ENCODE data around the gene MATN1. TPM values are rescaled to one million over a fixed set of nuclear protein-coding genes. Genes with fewer than 3 reads are reported as not detected.

Gene MATN1
- total and polyA plus RNA-seq, 2 experiments from 2014 or later = 0.32 TPM; not detected in 1

DNA sequence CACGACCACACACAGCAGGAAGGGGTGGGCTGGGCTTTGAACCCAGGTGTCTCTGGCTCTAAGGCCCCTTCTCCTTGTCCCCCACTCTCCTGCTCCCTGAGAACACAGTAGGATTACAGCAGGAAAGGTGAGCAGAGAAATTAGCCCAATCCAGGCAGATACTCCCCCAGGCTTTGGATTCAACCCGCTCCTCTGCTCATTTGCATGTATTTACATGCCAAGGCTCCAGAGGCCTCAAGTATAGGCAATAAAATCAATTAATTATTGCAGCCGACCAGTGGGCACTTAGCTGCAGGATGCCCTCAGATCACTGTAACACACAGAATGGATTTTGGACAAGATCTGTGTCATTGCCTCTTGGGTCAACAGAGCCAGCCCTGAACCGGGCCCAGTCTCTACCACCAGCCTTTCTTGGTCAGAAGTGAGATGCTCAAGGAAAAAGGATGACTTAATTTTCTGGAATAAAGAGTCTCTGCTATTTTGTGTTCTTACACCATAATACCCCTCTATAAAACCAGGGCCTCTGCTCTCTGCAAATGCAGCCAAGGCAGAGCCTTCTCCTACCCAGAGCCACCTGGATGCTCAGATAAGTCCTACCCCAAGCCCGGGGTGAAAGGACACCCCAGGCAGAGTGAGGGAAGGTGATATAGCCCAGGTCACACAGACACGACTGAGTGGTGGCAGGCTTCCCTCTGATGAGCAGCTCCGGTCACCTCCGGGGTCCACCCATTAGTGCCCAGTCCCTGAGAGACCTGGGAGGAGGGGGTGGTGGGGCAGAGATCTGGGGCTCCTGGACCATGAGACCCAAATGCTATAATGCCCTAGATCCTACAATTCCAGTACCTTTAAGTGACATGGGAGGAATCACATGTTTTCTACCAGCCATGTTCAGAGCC is 28.9 kb downstream of the MATN1 start:
- no peaks in the 10 kb centered on the region for H3K36me3 ChIP-seq (ENCODE audit: low read depth)
- no peaks in the 10 kb centered on the region for H4K20me1 ChIP-seq (ENCODE audit: insufficient read depth)
- H3K4me3 ChIP-seq = no peak overlapping the region
- H3K4me1 ChIP-seq (ENCODE audit: insufficient read depth) = peaks cover 11% of the 10 kb centered on the region
- H3K9me3 ChIP-seq (ENCODE audit: low read depth) = no peaks in the 10 kb centered on the region
- H3K27ac ChIP-seq = no peak overlapping the region
- no peak overlapping the region for H3K4me2 ChIP-seq (ENCODE audit: unreplicated experiment)
- H3K79me2 ChIP-seq (ENCODE audit: insufficient read depth) = no peaks in the 10 kb centered on the region
- in situ Hi-C loops (cut with MboI) = no loop called here
- no peaks in the 10 kb centered on the region for H3K9me2 ChIP-seq (ENCODE audit: insufficient read depth)
- H3K27me3 ChIP-seq (replicated peaks; ENCODE audit: insufficient read depth) = no peaks in the 10 kb centered on the region
- 0 out of 2 replicates have a peak, but pooled peaks cover 3% of the 10 kb centered on the region for H3F3A ChIP-seq (ENCODE audit: insufficient read depth)
- 58 to 62% methylated on average over 8 of the region's 8 CpGs for WGBS, 2 experiments (ENCODE audit: low coverage in 1 of 2, low lambda C conversion rate in 2 of 2, missing lambda C conversion rate in 2 of 2)
- TF ChIP-seq EZH2 (IDR thresholded peaks at IDR 0.05; ENCODE audit: insufficient read depth, poor library complexity, severe bottlenecking) = no peak
- no peak for TF ChIP-seq EZH2phosphoT487 (IDR thresholded peaks at IDR 0.05; ENCODE audit: insufficient read depth, low read depth)
- H2AFZ ChIP-seq = no peak overlapping the region
- no peak overlapping the region for H3K9ac ChIP-seq
- no peak for DNase-seq

DNA sequence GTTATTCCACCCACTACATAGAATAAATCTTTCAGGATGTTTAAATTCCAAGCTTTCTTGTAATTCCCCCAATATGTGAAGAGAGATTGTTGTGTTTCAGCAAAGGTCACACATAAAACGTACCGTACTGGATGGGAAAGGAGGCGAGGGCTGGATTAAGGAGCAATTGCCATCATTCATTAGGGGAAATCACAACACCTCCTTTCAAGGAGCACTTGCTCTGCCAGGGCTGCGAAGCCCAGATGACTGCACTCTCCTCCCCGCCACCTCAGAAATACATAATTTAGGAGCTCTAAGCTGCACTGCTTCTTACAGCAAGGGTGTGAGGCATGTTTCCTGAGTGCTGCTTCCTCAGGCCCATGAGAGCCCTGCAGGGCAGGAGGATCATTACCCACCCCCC is 29.6 kb downstream of the MATN1 start:
- no peak for TF ChIP-seq EZH2 (IDR thresholded peaks at IDR 0.05; ENCODE audit: insufficient read depth, poor library complexity, severe bottlenecking)
- TF ChIP-seq EZH2phosphoT487 (IDR thresholded peaks at IDR 0.05; ENCODE audit: insufficient read depth, low read depth) = no peak
- Histone ChIP-seq H3K4me2 (ENCODE audit: unreplicated experiment) (no peak overlapping the region), H3K9me3 (ENCODE audit: low read depth) (no peaks in the 10 kb centered on the region), H3K79me2 (ENCODE audit: insufficient read depth) (no peaks in the 10 kb centered on the region), H4K20me1 (ENCODE audit: insufficient read depth) (no peaks in the 10 kb centered on the region), H3K9ac (no peak overlapping the region), H3K4me1 (ENCODE audit: insufficient read depth) (peaks cover 11% of the 10 kb centered on the region), H3K9me2 (ENCODE audit: insufficient read depth) (no peaks in the 10 kb centered on the region), H3K4me3 (no peak overlapping the region), H2AFZ (no peak overlapping the region), H3K36me3 (ENCODE audit: low read depth) (no peaks in the 10 kb centered on the region), H3K27me3 (replicated peaks; ENCODE audit: insufficient read depth) (no peaks in the 10 kb centered on the region), H3F3A (ENCODE audit: insufficient read depth) (0 out of 2 replicates have a peak, but pooled peaks cover 3% of the 10 kb centered on the region), H3K27ac (no peak overlapping the region)
- 62 to 70% methylated on average over 5 of the region's 5 CpGs for WGBS, 2 experiments (ENCODE audit: low coverage in 1 of 2, low lambda C conversion rate in 2 of 2, missing lambda C conversion rate in 2 of 2)
- in situ Hi-C loops (cut with MboI) = no loop called here
- no peak for DNase-seq

DNA sequence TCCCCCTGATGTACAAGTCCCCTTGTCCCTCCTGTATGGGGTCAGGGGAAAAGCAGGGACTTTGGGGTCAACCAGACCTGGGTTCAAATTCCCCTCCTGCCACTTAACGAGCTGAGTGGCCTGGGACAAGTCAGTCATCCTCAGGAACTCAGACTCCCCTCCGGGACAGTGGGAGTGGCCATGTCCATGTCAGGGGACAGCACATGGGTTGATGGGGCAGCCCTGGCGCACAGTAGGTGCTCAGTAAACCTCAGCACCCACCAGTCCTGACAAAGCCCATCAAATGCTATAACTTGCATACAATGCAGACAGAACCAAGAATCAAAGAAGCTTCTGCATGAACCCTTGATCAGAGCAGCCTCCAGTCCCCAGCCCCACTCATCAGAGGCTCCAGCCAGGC is 30.0 kb downstream of the MATN1 start:
- Histone ChIP-seq H3F3A (ENCODE audit: insufficient read depth) (0 out of 2 replicates have a peak, but pooled peaks cover 3% of the 10 kb centered on the region), H3K9me2 (ENCODE audit: insufficient read depth) (no peaks in the 10 kb centered on the region), H3K4me1 (ENCODE audit: insufficient read depth) (peaks cover 11% of the 10 kb centered on the region), H3K27me3 (replicated peaks; ENCODE audit: insufficient read depth) (no peaks in the 10 kb centered on the region), H3K79me2 (ENCODE audit: insufficient read depth) (no peaks in the 10 kb centered on the region), H3K9ac (no peak overlapping the region), H3K4me2 (ENCODE audit: unreplicated experiment) (no peak overlapping the region), H4K20me1 (ENCODE audit: insufficient read depth) (no peaks in the 10 kb centered on the region), H2AFZ (no peak overlapping the region), H3K9me3 (ENCODE audit: low read depth) (no peaks in the 10 kb centered on the region), H3K27ac (no peak overlapping the region), H3K36me3 (ENCODE audit: low read depth) (no peaks in the 10 kb centered on the region), H3K4me3 (no peak overlapping the region)
- in situ Hi-C loops (cut with MboI) = no loop called here
- 80 to 93% methylated on average over 3 of the region's 3 CpGs for WGBS, 2 experiments (ENCODE audit: low coverage in 1 of 2, low lambda C conversion rate in 2 of 2, missing lambda C conversion rate in 2 of 2)
- no peak for DNase-seq
- TF ChIP-seq EZH2phosphoT487 (IDR thresholded peaks at IDR 0.05; ENCODE audit: insufficient read depth, low read depth) (no peak), EZH2 (IDR thresholded peaks at IDR 0.05; ENCODE audit: insufficient read depth, poor library complexity, severe bottlenecking) (no peak)

- Histone ChIP-seq H4K20me1 (ENCODE audit: insufficient read depth) (no peaks in the 10 kb centered on the region), H3K9me3 (ENCODE audit: low read depth) (no peaks in the 10 kb centered on the region), H3F3A (ENCODE audit: insufficient read depth) (0 out of 2 replicates have a peak, but pooled peaks cover 3% of the 10 kb centered on the region), H3K4me1 (ENCODE audit: insufficient read depth) (peaks cover 8% of the 10 kb centered on the region), H3K4me3 (no peak overlapping the region), H3K36me3 (ENCODE audit: low read depth) (no peaks in the 10 kb centered on the region), H3K27me3 (replicated peaks; ENCODE audit: insufficient read depth) (no peaks in the 10 kb centered on the region), H2AFZ (no peak overlapping the region), H3K9me2 (ENCODE audit: insufficient read depth) (no peaks in the 10 kb centered on the region), H3K79me2 (ENCODE audit: insufficient read depth) (no peaks in the 10 kb centered on the region), H3K9ac (no peak overlapping the region), H3K27ac (no peak overlapping the region), H3K4me2 (ENCODE audit: unreplicated experiment) (no peak overlapping the region)
- in situ Hi-C loops (cut with MboI) = no loop called here
- TF ChIP-seq EZH2phosphoT487 (IDR thresholded peaks at IDR 0.05; ENCODE audit: insufficient read depth, low read depth) = no peak
- no peak for TF ChIP-seq EZH2 (IDR thresholded peaks at IDR 0.05; ENCODE audit: insufficient read depth, poor library complexity, severe bottlenecking)
- DNase-seq = no peak
- 63 to 75% methylated on average over 4 to 7 of the region's 7 CpGs for WGBS, 2 experiments (ENCODE audit: low coverage in 1 of 2, low lambda C conversion rate in 2 of 2, missing lambda C conversion rate in 2 of 2)
These were observed 30.5 kb downstream of the MATN1 start for GRCh38 chr1:30692948-30693301.
